HL-60 (cell line): ENCODE measurements around the gene ANKRD1.

ENCODE experiments used
- DNase-seq, 2 experiments: peaks; one replicate each; pipeline ENCODE4 v3.0.0-alpha.2; 2010 to 2020; ENCODE audit warnings: low read depth in 1 of 2, low spot score in 1 of 2
- H3K27ac ChIP-seq: fragments of 250-450 bp; sonication (Bioruptor Pico); replicated peaks from 2 replicates; pipeline ENCODE4 v1.5.1; 2020; ENCODE audit warnings: mild to moderate bottlenecking, moderate library complexity
- H3K27me3 ChIP-seq: fragments of 250-450 bp; sonication (Bioruptor Pico); 2 replicates; pipeline ENCODE4 v1.5.1; 2021; ENCODE audit warnings: mild to moderate bottlenecking, moderate library complexity; ENCODE audit not compliant: insufficient read depth, poor library complexity, severe bottlenecking
- H3K4me3 ChIP-seq: replicated peaks from 2 replicates; pipeline ENCODE4 v1.5.1; 2011; ENCODE audit warnings: mild to moderate bottlenecking, control low read depth, low read length; ENCODE audit not compliant: insufficient read depth
- CTCF ChIP-seq: IDR thresholded peaks from one replicate; pipeline ENCODE4 v1.5.1; 2011; ENCODE audit warnings: low read length, control low read depth, inconsistent platforms; ENCODE audit not compliant: insufficient read depth
- GABPA ChIP-seq: IDR thresholded peaks from 2 replicates; pipeline ENCODE4 v1.6.1; 2012; ENCODE audit warnings: low read depth
- POLR2AphosphoS5 ChIP-seq: IDR thresholded peaks from 2 replicates; pipeline ENCODE4 v1.6.1; 2012; ENCODE audit warnings: low read depth
- REST ChIP-seq: IDR thresholded peaks from 2 replicates; pipeline ENCODE4 v1.6.1; 2012; ENCODE audit warnings: low read depth; ENCODE audit not compliant: insufficient replicate concordance
- SPI1 ChIP-seq: IDR thresholded peaks from 2 replicates; pipeline ENCODE4 v1.6.1; 2012; ENCODE audit warnings: low read depth, mild to moderate bottlenecking, borderline replicate concordance

Gene ANKRD1

DNA sequence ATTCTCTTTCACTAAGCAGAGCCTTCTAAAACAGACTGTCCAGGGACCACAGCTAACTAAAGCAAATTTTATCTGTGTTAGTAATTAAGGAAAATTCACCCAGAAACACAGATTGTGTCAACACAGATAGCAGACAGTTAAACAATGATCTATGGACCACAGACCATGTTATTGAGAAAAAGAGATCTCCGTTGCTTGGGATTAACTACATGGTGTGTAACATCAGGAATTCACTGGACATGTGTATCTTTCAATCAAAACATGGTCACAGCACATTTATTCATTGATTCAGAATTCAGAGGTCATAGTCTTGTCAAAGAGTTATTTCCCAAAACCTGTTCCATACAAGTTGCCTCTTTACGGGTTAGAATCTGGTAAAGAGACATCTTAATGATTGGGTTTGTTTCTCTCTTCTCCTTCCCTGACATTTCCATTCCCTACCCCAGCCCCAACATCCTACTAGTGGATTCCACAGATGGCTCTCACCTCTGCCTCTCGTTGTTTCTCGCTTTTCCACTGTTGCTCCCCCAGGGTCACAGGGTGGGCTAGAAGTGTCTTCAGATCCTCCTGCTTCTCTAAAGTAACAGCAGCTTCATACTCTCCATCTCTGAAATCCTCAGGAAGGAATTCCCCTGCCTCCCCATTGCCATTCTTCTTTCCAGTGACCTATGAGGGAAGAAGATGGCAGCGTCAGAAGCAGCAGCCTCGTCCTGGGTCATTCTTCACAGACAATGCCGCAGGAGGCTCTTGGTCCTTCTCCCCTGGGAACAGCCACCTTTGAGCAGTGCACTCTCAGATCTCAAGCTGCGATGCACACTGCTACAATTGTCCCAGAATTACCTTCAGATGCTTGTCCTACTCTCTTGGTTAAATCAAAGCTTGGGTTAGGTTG, 958 bp downstream of the ANKRD1 start:
- no peak for DNase-seq
- Histone ChIP-seq H3K27ac (no peak overlapping the region), H3K4me3 (no peak overlapping the region), H3K27me3 (peaks cover 5% of the 10 kb centered on the region)
- TF ChIP-seq POLR2AphosphoS5 (no peak), CTCF (no peak), REST (no peak), GABPA (no peak), SPI1 (no peak)

- no peak for DNase-seq
- H3K4me3 ChIP-seq = no peak overlapping the region
- no peak for TF ChIP-seq REST
- no peak for TF ChIP-seq CTCF
- TF ChIP-seq GABPA = no peak
- no peak for TF ChIP-seq SPI1
- no peak for TF ChIP-seq POLR2AphosphoS5
- no peak overlapping the region for H3K27ac ChIP-seq
- H3K27me3 ChIP-seq = peaks cover 5% of the 10 kb centered on the region
Measured at GRCh38 chr10:90917968-90918318, 2.9 kb downstream of the ANKRD1 start.

DNA sequence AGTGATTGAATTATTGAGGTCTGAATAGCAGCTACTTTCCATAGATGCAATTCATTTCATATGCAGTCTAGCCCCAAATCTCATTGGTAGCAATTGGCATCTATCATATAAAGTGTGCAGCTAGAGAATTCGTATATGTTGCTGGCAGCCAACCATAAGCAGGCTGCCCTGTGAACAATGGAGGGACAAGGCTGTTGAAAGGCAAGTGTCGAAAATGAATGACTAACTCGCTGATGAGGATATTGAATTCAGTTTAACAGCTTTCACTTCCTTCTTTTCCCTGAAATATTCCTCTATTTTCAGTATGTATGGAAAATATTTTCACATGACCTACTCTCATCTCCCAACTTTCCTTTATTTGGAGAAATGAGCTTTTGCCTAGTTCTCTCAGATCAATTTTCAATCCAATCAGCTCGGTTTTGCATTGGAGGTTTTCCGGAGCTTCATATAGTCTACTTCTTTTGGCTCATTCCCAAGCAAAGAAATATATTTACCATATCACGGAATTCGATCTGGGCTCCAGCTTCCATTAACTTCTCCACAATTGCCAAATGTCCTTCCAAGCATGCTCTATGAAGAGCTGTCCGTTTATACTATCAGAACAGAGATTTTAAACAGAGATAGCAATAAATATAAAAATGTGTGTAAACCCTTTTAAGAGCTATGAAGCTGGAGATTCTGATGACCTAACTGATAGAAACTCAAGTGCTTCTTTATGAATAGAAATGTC, 3.5 kb downstream of the ANKRD1 start:
- DNase-seq = no peak
- H3K27me3 ChIP-seq = peaks cover 5% of the 10 kb centered on the region
- no peak overlapping the region for H3K27ac ChIP-seq
- no peak for TF ChIP-seq POLR2AphosphoS5
- TF ChIP-seq CTCF = no peak
- TF ChIP-seq SPI1 = no peak
- no peak for TF ChIP-seq REST
- TF ChIP-seq GABPA = no peak
- no peak overlapping the region for H3K4me3 ChIP-seq
